HG03354 (cell line): ENCODE measurements around the gene ITGB1.
"Not testable (repeated sequence)": the region's sequence is repeated elsewhere in the genome, so short reads cannot be mapped to it uniquely, and the experiment has no call there.

Source experiments
- ATAC-seq: cut with Tn5 transposase; IDR thresholded peaks from one replicate; pipeline ENCODE4 v1.9.1; 2021; ENCODE audit warnings: mild to moderate bottlenecking; ENCODE audit not compliant: unreplicated experiment, poor library complexity, severe bottlenecking

ITGB1 gene

DNA sequence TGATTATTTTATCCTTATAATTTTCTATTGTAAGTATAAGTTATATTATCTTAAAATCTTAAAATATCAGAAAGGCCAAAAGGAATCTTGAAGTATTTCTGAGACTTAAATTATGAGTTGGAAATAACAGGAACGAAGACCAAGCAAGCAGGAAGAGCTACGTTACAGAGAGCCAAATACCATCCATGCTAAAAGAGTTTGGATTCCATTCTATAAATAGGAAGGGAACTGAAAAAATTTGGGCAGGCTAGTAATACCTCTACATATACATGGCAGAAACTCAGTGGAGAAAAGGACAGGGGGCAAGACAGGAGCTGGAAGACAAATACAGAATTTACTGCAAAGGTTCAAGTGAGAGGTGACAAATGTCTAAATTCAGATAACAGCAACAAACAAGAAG is 16.7 kb downstream of the ITGB1 start:
- no peak for ATAC-seq

DNA sequence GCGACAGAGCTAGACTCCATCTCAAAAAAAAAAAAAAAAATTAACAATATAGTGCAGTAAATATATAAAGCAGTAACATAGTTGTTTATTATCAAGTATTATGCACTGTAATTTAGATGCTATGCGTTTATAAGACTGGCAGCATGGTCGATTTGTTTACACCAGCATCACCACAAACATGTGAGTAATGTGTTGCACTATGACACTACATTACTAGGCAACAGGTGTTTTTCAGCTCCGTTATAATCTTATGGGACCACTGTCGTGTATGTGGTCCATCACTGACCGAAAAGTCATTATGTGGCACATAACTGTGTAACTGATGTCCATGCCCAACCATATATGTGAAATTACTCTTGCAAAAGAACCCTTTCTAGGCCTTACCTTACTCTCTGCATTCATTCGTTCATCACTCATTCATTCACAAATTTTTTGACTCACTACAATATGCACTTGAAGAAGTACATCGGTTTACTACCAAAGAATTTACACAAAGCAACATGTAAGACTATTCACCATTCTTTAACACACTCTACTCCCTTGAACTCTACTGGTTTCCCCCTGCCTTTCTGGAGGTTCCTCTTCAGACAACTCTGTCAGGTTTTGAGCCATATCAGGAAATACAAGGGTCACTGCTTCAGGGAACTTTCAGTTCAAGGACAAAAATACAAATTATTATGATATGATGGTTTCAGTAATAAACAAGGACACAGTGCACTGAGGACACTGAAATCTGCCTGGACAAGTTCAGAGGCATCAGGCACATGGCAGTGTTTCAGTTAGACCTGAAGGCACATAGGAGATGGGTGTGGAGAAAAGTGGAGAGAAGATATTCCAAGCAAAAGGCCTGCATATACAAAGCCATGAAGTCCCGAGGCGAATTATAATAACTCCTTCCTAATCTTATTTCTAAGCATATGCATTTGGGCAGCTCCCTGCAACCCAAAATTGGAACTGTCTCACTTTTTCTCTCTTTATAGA is 17.4 kb downstream of the ITGB1 start:
- no peak for ATAC-seq

DNA sequence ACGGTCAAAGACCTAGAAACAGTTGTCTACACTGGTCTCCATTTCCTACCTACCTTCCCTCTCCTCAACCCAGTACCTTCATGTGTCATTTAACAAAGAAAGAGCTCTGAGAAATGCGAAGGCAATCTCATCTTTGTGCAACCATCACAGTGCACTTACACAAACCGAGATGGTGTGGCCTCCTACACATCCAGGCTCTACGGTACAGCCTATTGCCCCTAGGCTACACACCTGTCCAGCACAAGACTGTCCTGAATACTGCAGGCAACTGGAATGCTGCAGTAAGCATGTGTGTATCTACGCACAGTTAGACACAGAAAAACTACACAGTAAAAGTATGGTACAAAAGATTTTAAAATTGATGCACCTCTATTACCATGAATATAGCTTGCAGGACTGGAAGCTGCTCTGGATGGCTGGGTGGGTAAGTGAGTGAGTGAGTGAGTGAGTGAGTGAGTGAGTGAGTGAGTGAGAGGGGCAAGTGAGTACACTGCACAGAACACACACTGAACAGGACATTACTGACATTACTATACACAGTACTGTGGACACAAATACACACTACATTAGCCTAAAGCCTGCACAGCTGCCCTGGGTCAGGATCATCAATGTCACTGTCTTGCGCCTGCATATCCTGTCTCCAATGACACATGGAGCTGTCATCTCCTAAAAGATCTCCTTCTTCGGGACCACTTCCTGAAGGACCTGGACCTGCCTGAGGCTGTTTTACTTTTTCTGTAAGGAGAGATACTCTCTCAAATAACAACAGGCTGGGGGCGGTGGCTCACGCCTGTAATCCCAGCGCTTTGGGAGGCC is 18.5 kb downstream of the ITGB1 start:
- ATAC-seq = no peak

DNA sequence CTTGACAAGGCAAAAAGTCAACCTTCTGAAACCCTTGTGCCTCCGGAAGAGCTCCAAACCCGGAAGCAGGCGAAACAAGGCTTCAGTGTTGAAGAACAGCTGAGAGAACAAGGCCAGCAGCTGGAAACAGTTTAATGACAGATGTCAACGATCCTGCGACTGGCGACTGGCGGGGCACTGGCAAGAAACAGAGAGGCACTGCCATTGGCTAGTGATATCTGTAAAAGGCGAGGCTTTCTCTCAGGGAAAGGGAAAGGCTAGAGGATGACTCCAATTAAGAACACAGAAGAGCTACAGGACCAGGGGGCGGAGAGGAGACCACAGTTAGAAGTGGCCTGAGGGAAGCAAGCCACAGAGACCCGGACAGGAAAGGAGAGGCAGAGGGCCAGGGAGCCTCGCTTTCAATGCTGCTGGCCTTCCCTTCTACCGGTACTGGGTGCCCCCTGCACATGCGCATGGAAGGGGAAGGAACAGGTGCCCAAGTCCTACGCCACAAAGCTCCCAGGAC is 19.4 kb downstream of the ITGB1 start:
- peak; percentile 51 for ATAC-seq

DNA sequence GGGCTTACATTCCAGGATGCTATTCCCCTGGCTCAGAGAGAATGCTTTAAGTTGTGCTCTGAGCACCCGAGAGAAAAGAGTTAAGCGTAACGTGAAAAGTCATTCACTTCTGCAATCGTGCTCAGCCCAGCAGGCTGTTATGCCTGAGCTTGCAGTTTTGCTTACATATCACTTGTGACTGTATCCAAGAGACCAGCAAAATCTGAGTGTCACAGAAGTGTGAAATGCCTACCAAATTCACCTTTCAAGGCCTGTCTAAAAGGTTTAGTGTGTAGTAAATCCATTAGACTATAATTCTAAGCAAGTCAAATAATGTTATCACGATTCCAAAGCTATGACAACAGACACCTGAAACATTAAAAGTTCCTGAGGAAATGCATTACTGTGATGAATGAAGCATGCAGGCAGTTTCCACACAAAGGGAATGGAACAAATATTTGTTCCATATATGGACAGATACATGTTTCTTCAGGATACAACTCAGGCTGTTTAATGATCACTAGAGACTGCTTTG is 20.1 kb downstream of the ITGB1 start:
- no peak for ATAC-seq

DNA sequence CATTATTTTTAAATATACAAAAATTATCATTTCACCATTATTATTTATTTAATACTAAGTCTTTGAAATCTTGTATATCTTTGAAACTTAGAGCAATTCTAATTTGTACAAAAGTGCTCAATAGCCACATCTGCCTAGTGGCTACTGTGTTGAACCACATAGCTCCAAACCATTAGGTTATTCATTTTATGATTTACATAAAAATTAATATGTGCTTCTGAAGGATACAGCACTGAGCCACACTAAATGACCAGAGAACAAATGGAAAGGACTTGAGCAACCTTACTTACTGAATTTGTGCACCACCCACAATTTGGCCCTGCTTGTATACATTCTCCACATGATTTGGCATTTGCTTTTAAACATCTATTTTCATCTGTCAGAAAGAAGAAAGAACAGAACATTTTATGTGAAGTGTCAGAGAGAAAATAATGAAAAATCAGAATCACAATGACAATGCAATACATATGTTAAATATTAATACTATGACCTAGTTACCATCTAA is 25.8 kb downstream of the ITGB1 start:
- ATAC-seq = no peak

DNA sequence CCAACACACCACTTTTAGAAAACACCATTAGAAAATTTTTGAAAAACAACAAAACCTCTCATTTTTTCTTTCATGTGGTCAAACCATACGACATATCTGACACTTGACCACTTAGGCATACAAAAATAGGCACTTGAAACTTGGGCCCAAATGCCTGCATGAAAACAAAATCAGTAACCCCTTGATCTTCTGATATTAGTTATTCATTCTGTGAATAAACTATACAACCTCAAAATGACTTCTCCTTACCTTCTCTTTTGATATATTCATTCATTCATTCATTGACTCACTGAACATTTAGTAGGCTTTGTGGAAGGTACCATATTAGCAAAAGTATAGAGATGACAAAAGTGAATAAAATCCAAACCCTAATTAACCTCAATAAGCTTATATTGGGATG is 26.4 kb downstream of the ITGB1 start:
- ATAC-seq = no peak

DNA sequence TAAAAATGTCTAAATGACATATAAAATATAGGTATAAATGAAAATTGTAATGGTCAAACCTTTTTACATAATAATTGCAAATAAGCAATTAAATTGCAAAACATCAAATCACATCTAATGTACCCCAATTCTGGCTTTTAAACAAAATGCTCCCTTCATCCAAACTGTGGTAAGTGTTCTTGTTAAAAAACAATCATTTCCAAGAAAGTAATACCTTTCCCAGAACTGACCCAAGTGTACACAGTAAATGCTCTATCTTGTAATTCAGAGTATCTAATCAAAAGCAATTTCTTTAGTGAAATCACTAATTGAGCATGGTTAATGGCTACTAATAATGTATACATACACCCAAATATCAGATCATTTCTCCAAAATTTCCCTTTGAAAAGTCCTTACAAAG is 28.0 kb downstream of the ITGB1 start:
- no peak for ATAC-seq

DNA sequence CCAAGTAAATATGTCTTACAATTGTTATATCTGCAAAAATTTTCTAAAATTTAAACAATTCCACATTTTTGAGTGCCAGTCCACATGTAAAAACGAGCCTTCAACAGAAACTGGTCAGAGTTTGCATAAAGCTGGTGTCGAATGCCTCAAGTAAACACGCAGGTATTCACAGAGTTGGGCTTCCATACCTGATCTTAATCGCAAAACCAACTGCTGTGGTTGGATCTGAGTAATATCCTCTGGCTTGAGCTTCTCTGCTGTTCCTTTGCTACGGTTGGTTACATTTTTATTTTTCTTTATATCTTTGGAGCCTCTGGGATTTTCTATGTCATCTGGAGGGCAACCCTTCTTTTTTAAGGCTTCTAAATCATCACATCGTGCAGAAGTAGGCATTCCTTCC is 28.4 kb downstream of the ITGB1 start:
- ATAC-seq = no peak

DNA sequence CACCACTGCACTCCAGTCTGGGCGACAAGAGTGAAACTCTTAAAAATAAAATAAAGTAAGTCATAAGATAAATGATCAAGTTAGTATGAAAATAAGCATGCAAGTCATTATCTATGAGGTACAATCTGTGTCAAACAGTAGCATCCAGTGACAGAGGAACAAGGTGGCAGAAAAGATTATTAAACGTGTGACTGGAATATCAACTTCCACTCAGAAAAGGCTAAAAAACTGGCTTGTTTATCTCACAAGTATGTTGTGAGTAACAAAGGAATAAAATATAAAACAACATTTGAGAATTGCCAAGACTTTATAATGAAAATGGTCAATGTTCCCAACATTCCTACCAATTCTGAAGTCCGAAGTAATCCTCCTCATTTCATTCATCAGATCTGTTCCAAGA is 30.3 kb downstream of the ITGB1 start:
- ATAC-seq = no peak

DNA sequence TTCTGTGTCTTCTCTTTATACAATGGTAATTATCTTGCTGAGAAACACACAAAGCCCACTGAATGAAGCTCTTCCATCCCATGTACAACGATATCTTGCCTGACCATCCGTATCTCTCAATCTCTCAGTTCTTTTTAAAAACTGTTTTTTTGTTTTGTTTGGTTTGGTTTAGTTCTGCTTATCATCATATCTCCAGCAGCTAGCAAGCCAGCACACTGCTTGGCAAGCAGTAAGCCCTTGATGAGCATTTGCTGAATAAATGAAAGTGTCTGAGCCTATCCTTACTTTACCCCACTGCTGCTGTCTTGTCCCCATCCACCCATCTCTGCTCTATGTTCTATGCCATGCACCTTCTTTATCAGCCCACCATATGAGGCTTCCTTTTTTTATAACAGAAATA is 34.2 kb downstream of the ITGB1 start:
- no peak for ATAC-seq

DNA sequence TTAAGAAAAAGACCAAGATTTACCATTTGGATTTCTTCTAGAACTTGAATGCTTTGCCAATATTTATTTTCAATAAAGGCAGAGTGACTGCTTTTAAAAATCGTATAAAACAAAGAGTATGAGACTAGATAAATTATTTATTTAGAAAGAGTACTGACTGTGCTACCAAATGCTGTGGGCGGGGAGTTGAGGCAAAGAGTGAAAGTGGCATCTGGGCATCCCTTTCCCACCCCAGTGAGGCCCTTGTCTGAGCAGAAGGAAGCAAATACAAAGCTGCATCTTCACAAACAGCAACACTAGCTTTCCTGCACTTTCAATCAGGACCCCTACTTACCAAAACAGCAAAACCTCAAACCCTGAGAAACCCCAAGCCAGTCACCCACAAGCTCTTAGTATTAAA is 34.9 kb downstream of the ITGB1 start:
- no peak for ATAC-seq

DNA sequence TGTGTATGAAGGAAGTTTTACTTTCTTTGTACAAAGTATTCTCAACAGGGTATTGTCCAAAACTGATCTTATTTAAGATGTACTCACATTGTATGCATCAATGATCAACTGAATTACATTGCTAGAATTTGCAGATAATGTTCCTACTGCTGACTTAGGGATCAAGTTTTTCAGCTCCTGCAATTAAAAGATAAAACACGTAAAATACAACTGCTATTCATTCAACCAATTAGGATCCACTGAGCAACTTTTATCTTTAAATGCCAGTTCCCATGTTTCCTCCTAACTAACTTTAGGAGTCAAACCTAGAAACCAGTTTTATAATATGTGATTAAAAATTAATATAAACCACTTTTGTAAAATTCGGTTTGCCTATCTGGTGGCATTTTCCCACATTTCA is 35.9 kb downstream of the ITGB1 start:
- no peak for ATAC-seq

DNA sequence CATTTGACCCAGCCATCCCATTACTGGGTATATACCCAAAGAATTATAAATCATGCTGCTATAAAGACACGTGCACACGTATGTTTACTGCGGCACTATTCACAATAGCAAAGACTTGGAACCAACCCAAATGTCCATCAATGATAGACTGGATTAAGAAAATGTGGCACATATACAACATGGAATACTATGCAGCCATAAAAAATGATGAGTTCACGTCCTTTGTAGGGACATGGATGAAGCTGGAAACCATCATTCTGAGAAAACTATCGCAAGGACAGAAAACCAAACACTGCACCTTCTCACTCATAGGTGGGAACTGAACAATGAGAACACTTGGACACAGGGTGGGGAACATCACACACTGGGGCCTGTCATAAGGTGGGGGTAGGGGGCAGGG is 40.2 kb downstream of the ITGB1 start:
- ATAC-seq = not testable (repeated sequence)

DNA sequence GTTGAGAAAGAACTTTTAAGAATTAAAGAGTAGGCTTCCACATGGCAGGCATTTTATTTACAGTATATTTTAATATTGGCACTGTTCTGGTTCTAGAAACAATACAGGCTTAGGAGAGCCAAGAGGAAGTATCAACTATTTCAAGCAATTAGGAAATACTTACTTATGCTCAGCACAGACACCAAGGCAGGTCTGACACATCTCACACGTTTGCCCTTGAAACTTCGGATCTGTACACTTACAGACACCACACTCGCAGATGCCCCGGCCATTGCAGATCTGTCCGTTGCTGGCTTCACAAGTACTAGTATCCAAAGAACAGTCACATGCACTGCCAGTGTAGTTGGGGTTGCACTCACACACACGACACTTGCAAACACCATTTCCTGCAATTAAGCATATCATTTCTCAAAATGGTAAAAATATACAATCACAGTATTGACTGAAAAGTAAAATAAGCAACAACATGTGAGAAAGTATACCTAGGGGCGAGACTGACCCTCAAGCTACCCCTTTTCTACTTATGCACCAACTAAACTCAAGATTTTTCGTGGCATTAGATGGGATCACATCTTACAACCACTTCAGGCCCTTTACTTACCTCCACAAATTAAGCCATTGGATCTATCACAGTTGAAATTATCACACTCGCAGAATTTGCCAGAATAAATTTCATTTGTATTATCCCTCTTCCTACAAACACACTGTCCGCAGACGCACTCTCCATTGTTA is 46.6 kb downstream of the ITGB1 start:
- no peak for ATAC-seq

DNA sequence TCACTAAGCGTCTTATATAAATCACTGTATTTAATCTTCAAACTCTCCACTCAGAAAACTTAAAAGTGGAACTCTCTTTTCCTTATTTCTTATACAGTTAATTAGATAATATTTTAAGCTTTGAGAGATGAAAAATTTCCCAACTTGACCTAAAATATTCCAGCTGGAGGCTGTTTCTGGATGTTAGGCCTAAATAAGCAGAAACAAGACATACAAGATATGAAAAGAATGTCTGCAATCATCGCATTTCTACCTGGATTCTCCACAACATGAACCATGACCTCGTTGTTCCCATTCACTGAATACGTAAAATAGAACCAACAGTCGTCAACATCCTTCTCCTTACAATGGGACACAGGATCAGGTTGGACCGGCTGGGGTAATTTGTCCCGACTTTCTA is 48.1 kb downstream of the ITGB1 start:
- ATAC-seq = not testable (repeated sequence)

DNA sequence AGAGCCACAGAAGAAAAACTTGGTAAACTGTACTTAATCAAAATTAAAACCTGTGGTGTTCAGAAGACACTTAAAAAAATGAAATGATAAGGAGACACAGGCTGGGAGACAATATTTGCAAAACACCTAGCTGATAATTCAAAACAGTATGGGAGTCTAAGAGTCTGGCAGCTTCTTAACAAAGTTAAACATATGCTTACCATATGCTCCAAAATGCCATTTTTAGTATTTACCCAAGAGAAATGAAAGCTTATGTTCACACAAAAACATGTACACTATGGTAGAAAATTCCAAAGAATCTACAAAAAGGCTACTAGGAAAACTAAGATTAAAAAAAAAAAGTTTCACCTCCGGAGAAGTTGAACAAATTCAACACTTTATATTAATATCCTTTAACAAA is 48.6 kb downstream of the ITGB1 start:
- no peak for ATAC-seq

DNA sequence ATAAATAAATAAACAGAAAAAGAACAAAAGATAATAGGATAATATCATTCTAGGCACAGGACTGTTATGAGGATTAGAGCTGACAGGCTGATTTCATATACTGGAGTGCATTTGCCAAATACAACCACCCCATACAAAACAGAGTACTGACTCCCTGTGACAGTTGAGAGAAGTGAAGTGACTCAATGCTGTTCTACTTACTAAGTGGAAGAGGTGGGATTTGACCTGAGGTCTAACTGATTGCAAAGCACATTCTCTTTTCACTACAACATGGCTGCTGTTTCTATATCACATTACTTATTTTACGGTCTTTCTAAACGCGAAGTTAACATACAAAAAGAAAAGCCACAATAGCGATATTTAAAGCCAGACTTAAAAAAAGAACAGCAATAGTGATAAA is 51.4 kb downstream of the ITGB1 start:
- ATAC-seq = no peak

DNA sequence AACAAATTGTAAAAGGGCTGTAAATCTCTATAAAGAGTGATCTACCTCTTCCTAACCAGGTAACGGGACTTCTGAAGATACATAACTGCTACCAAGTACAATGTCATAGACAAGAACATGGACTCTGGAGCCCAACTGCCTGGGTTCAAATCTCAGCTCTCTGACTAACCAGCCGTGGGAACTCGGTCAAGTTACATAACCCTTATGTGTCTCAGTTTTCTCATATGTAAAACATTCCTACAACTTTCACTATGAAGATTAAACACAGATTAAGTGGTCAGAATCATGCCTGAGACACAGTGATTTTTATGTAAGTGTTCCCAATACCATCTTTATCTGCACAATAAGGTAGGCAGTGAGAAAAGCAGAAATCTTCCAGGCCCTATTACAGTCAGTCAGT is 52.6 kb downstream of the ITGB1 start:
- ATAC-seq = no peak

DNA sequence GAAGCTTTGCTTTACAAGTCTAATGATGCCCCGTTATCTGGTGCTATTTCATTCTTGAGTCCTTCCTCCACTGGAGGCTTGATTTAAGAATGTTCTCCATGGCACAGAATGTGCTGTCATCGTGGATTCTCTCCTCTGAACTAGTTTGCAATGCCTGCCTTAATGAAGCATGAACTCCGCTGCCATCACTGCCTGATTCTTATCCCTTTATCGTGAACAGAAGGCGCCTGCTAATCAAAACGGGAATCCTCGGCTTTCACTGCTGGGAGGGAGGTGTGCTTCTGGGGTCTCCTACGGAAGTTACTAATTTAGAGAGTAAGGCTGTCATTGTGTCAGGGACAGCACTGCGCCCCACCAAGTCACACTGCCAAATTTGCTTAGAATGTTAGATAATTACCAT is 56.2 kb downstream of the ITGB1 start:
- ATAC-seq = no peak
